ENCODE data around the gene HELLS. TPM values are rescaled to one million over a fixed set of nuclear protein-coding genes. Genes with fewer than 3 reads are reported as not detected.
"Not testable (repeated sequence)": the region's sequence is repeated elsewhere in the genome, so short reads cannot be mapped to it uniquely, and the experiment has no call there.

The HELLS gene
- total RNA-seq, 1 donor from 2014 or later = 2.6 TPM

GRCh38 chr10:94607111-94607510, 61.5 kb downstream of the HELLS start:
- DNase-seq (ENCODE audit: low read depth) = no peak

- DNase-seq (ENCODE audit: low read depth) = no peak
Observed at GRCh38 chr10:94608559-94608958, 63.0 kb downstream of the HELLS start.

GRCh38 chr10:94614558-94614957, 69.0 kb downstream of the HELLS start:
- no peak for DNase-seq (ENCODE audit: low read depth)

GRCh38 chr10:94617389-94617944, 71.9 kb downstream of the HELLS start:
- DNase-seq (ENCODE audit: low read depth) = no peak

- DNase-seq (ENCODE audit: low read depth) = no peak
Observed at GRCh38 chr10:94622666-94623205, 77.1 kb downstream of the HELLS start.

- DNase-seq (ENCODE audit: low read depth) = no peak
Observed at GRCh38 chr10:94623572-94623971, 78.0 kb downstream of the HELLS start.

GRCh38 chr10:94626476-94626875, 80.9 kb downstream of the HELLS start:
- peak; percentile 65 for DNase-seq (ENCODE audit: low read depth)

- DNase-seq (ENCODE audit: low read depth) = no peak
Observed at GRCh38 chr10:94627511-94627910, 81.9 kb downstream of the HELLS start.

- DNase-seq (ENCODE audit: low read depth) = peak; percentile 44
Observed at GRCh38 chr10:94630017-94630688, 84.6 kb downstream of the HELLS start.

- no peak for DNase-seq (ENCODE audit: low read depth)
Observed at GRCh38 chr10:94631077-94631875, 85.7 kb downstream of the HELLS start.

- no peak for DNase-seq (ENCODE audit: low read depth)
Observed at GRCh38 chr10:94632954-94633353, 87.4 kb downstream of the HELLS start.

GRCh38 chr10:94638097-94638496, 92.5 kb downstream of the HELLS start:
- not testable (repeated sequence) for DNase-seq (ENCODE audit: low read depth)

- DNase-seq (ENCODE audit: low read depth) = no peak
Observed at GRCh38 chr10:94639902-94640301, 94.3 kb downstream of the HELLS start.

GRCh38 chr10:94640562-94640961, 95.0 kb downstream of the HELLS start:
- no peak for DNase-seq (ENCODE audit: low read depth)

- DNase-seq (ENCODE audit: low read depth) = no peak
Observed at GRCh38 chr10:94641480-94641879, 95.9 kb downstream of the HELLS start.

- DNase-seq (ENCODE audit: low read depth) = no peak
Observed at GRCh38 chr10:94644352-94644751, 98.8 kb downstream of the HELLS start.

- no peak for DNase-seq (ENCODE audit: low read depth)
Observed at GRCh38 chr10:94645285-94645684, 99.7 kb downstream of the HELLS start.

Other genes starting within 250 kb of the HELLS start
- gene NOC3L, start 182.8 kb upstream of the HELLS start, total RNA-seq = 26.5 and 32.0 TPM in 2 replicates
- gene TBC1D12, start 143.2 kb upstream of the HELLS start, total RNA-seq = 16.2 and 17.2 TPM in 2 replicates
- gene CYP2C18, start 137.9 kb downstream of the HELLS start, total RNA-seq = 0.16 TPM in 1 of 2 replicates, not detected in the other
- gene CYP2C19, start 216.9 kb downstream of the HELLS start, total RNA-seq = 0.08 TPM in 1 of 2 replicates, not detected in the other

Measured in myocyte (in vitro differentiated cells).